ENCODE results near the gene GAPVD1. TPM values are rescaled to one million over a fixed set of nuclear protein-coding genes. Genes with fewer than 3 reads are reported as not detected.

GAPVD1 gene
- total RNA-seq, 1 donor from 2014 or later, result 43.5 TPM

GRCh38 chr9:125400725-125401716 lies 139.4 kb downstream of the GAPVD1 start:
- H3K36me3 ChIP-seq, result no peaks in the 10 kb centered on the region
- H3K27ac ChIP-seq, result no peak overlapping the region
- no peaks in the 10 kb centered on the region for H3K4me1 ChIP-seq
- H4K20me1 ChIP-seq (ENCODE audit: low read depth), result no peaks in the 10 kb centered on the region
- peaks cover 9% of the 10 kb centered on the region for H3F3A ChIP-seq (ENCODE audit: low read depth)
- Mint-ChIP-seq H3K36me3 (no peaks in the 10 kb centered on the region), H3K27me3 (ENCODE audit: insufficient read depth, low read depth) (peaks cover 4% of the 10 kb centered on the region), H3K27ac (no peak overlapping the region), H3K4me1 (peaks cover 6% of the 10 kb centered on the region), H3K4me3 (no peak overlapping the region), H3K9me3 (no peaks in the 10 kb centered on the region)
- TF ChIP-seq EZH2 (IDR thresholded peaks at IDR 0.05) (no peak), CTCF (IDR thresholded peaks at IDR 0.05) (no peak), EZH2phosphoT487 (IDR thresholded peaks at IDR 0.05) (no peak)
- H3K4me2 ChIP-seq, result no peak overlapping the region
- peak overlapping the region; percentile 50 for H2AFZ ChIP-seq (replicated peaks)
- H3K9me3 ChIP-seq (ENCODE audit: low read depth), result no peaks in the 10 kb centered on the region
- H3K79me2 ChIP-seq (ENCODE audit: low read depth), result no peaks in the 10 kb centered on the region
- H3K9ac ChIP-seq, result no peak overlapping the region
- H3K4me3 ChIP-seq, result no peak overlapping the region
- H3K27me3 ChIP-seq, result no peaks in the 10 kb centered on the region
- no peak for DNase-seq (ENCODE audit: low spot score)

- no peaks in the 10 kb centered on the region for H3K4me1 ChIP-seq
- H3K27me3 ChIP-seq, result peaks cover 23% of the 10 kb centered on the region
- DNase-seq (ENCODE audit: low spot score), result no peak
- H3K27ac Mint-ChIP-seq, result no peak overlapping the region
- H3K9me3 Mint-ChIP-seq, result no peaks in the 10 kb centered on the region
- no peaks in the 10 kb centered on the region for H3K79me2 ChIP-seq (ENCODE audit: low read depth)
- H3K4me3 Mint-ChIP-seq, result no peak overlapping the region
- no peak overlapping the region for H3K4me3 ChIP-seq
- H3K36me3 ChIP-seq, result no peaks in the 10 kb centered on the region
- TF ChIP-seq EZH2 (IDR thresholded peaks at IDR 0.05) (no peak), EZH2phosphoT487 (IDR thresholded peaks at IDR 0.05) (no peak), CTCF (IDR thresholded peaks at IDR 0.05) (no peak)
- no peak overlapping the region for H3K27ac ChIP-seq
- no peaks in the 10 kb centered on the region for H4K20me1 ChIP-seq (ENCODE audit: low read depth)
- peaks cover 15% of the 10 kb centered on the region for H3K4me1 Mint-ChIP-seq
- no peak overlapping the region for H3K9ac ChIP-seq
- peaks cover 17% of the 10 kb centered on the region for H3F3A ChIP-seq (ENCODE audit: low read depth)
- H3K36me3 Mint-ChIP-seq, result peaks cover 2% of the 10 kb centered on the region
- no peak overlapping the region for H3K4me2 ChIP-seq
- no peak overlapping the region for H2AFZ ChIP-seq (replicated peaks)
- no peaks in the 10 kb centered on the region for H3K9me3 ChIP-seq (ENCODE audit: low read depth)
- H3K27me3 Mint-ChIP-seq (ENCODE audit: insufficient read depth, low read depth), result peaks cover 13% of the 10 kb centered on the region
Measured at GRCh38 chr9:125404733-125405132, 143.1 kb downstream of the GAPVD1 start.

- H2AFZ ChIP-seq (replicated peaks), result no peak overlapping the region
- Mint-ChIP-seq H3K27me3 (ENCODE audit: insufficient read depth, low read depth) (peaks cover 17% of the 10 kb centered on the region), H3K4me3 (no peak overlapping the region), H3K36me3 (peaks cover 5% of the 10 kb centered on the region), H3K4me1 (peaks cover 16% of the 10 kb centered on the region), H3K27ac (no peak overlapping the region), H3K9me3 (no peaks in the 10 kb centered on the region)
- no peaks in the 10 kb centered on the region for H4K20me1 ChIP-seq (ENCODE audit: low read depth)
- no peak overlapping the region for H3K9ac ChIP-seq
- H3K9me3 ChIP-seq (ENCODE audit: low read depth), result no peaks in the 10 kb centered on the region
- H3K4me2 ChIP-seq, result no peak overlapping the region
- DNase-seq (ENCODE audit: low spot score), result no peak
- no peaks in the 10 kb centered on the region for H3K4me1 ChIP-seq
- TF ChIP-seq CTCF (IDR thresholded peaks at IDR 0.05), result no peak
- TF ChIP-seq EZH2 (IDR thresholded peaks at IDR 0.05), result no peak
- TF ChIP-seq EZH2phosphoT487 (IDR thresholded peaks at IDR 0.05), result no peak
- no peaks in the 10 kb centered on the region for H3K36me3 ChIP-seq
- no peak overlapping the region for H3K4me3 ChIP-seq
- no peaks in the 10 kb centered on the region for H3K79me2 ChIP-seq (ENCODE audit: low read depth)
- H3K27ac ChIP-seq, result no peak overlapping the region
- peaks cover 23% of the 10 kb centered on the region for H3K27me3 ChIP-seq
- H3F3A ChIP-seq (ENCODE audit: low read depth), result peaks cover 10% of the 10 kb centered on the region
Measured at GRCh38 chr9:125405938-125406809, 144.5 kb downstream of the GAPVD1 start.
